HepG2 (cell line): Measurements from ENCODE around the gene TREML4. TPM values are rescaled to one million over a fixed set of nuclear protein-coding genes. Genes with fewer than 3 reads are reported as not detected.

ENCODE experiments used
- ARHGAP35 ChIP-seq: sonication (generic); formaldehyde crosslinking; IDR thresholded peaks from 2 replicates; pipeline ENCODE4 v1.9.0; 2022; ENCODE audit warnings: mild to moderate bottlenecking, inconsistent platforms, moderate library complexity, missing genetic modification reagents, borderline replicate concordance
- CAMTA2 ChIP-seq: sonication (generic); formaldehyde crosslinking; IDR thresholded peaks from 2 replicates; pipeline ENCODE4 v1.4.0; 2020; ENCODE audit warnings: mild to moderate bottlenecking, missing genetic modification reagents, borderline replicate concordance
- CREB1 ChIP-seq, 2 experiments: fragments of 450-650 bp in 1 of 2; IDR thresholded peaks; 2 replicates each; pipeline ENCODE4 v1.6.1; 2016 to 2017; ENCODE audit warnings: control low read depth in 1 of 2, mild to moderate bottlenecking in 1 of 2, missing compliant biosample characterization in 1 of 2, missing genetic modification characterization in 1 of 2
- EEA1 ChIP-seq: sonication (generic); formaldehyde crosslinking; IDR thresholded peaks from 2 replicates; pipeline ENCODE4 v1.5.1; 2020; ENCODE audit warnings: mild to moderate bottlenecking, missing genetic modification reagents, borderline replicate concordance
- FOXO1 ChIP-seq: sonication (generic); formaldehyde crosslinking; IDR thresholded peaks from 2 replicates; pipeline ENCODE4 v1.4.0; 2020; ENCODE audit warnings: missing genetic modification reagents
- HMGXB4 ChIP-seq, 2 experiments: sonication (generic) in 1 of 2; formaldehyde crosslinking in 1 of 2; IDR thresholded peaks; 2 replicates each; pipeline versions ENCODE4 v1.4.0 to v1.6.1; 2018 to 2020; ENCODE audit warnings: missing genetic modification reagents in 2 of 2, borderline replicate concordance in 1 of 2, low read depth in 1 of 2, mild to moderate bottlenecking in 1 of 2, missing biosample characterization in 1 of 2
- HNRNPL ChIP-seq: fragments of 200-400 bp; formaldehyde crosslinking; IDR thresholded peaks from 2 replicates; pipeline ENCODE4 v1.6.1; 2017; ENCODE audit warnings: mild to moderate bottlenecking, low read depth, low read length
- HOXA5 ChIP-seq: sonication (generic); formaldehyde crosslinking; IDR thresholded peaks from 2 replicates; pipeline ENCODE4 v1.4.0; 2020; ENCODE audit warnings: missing genetic modification reagents
- IKZF5 ChIP-seq: IDR thresholded peaks from 2 replicates; pipeline ENCODE4 v1.6.1; 2018; ENCODE audit warnings: missing genetic modification reagents, mild to moderate bottlenecking, missing compliant biosample characterization
- LBX2 ChIP-seq: sonication (generic); formaldehyde crosslinking; IDR thresholded peaks from 2 replicates; pipeline ENCODE4 v1.5.0; 2020; ENCODE audit warnings: missing genetic modification reagents, mild to moderate bottlenecking, borderline replicate concordance
- MXD1 ChIP-seq: sonication (generic); formaldehyde crosslinking; IDR thresholded peaks from 2 replicates; pipeline ENCODE4 v1.4.0; 2020; ENCODE audit warnings: mild to moderate bottlenecking, missing genetic modification reagents
- MXD4 ChIP-seq: IDR thresholded peaks from 2 replicates; pipeline ENCODE4 v1.6.1; 2016; ENCODE audit warnings: mild to moderate bottlenecking, missing biosample characterization, missing genetic modification reagents
- NCOA5 ChIP-seq: sonication (generic); formaldehyde crosslinking; IDR thresholded peaks from 2 replicates; pipeline ENCODE4 v1.4.0; 2020; ENCODE audit warnings: missing genetic modification reagents
- POLR2AphosphoS5 ChIP-seq: IDR thresholded peaks from 2 replicates; pipeline ENCODE4 v1.6.1; 2012; ENCODE audit warnings: low read depth, low read length
- REXO4 ChIP-seq: sonication (generic); formaldehyde crosslinking; IDR thresholded peaks from 2 replicates; pipeline ENCODE4 v1.8.0; 2022; ENCODE audit warnings: missing genetic modification reagents, mild to moderate bottlenecking, borderline replicate concordance
- SMC3 ChIP-seq: IDR thresholded peaks from 2 replicates; pipeline ENCODE4 v1.6.1; 2011; ENCODE audit warnings: low read length, improper control_type of control experiment
- TCF7 ChIP-seq: sonication (generic); IDR thresholded peaks from 2 replicates; pipeline ENCODE4 v1.6.1; 2016; ENCODE audit warnings: antibody characterized with exemption, low read depth
- TSC22D2 ChIP-seq: sonication (generic); formaldehyde crosslinking; IDR thresholded peaks from 2 replicates; pipeline ENCODE4 v1.5.1; 2020; ENCODE audit warnings: missing genetic modification reagents, mild to moderate bottlenecking, borderline replicate concordance
- ZBTB38 ChIP-seq: sonication (generic); formaldehyde crosslinking; IDR thresholded peaks from 2 replicates; pipeline ENCODE4 v1.5.1; 2020; ENCODE audit warnings: mild to moderate bottlenecking, missing genetic modification reagents
- ZFAT ChIP-seq: sonication (generic); formaldehyde crosslinking; conservative IDR thresholded peaks from 2 replicates; pipeline ENCODE4 v1.8.1; 2023; ENCODE audit warnings: missing genetic modification reagents, inconsistent platforms
- ZKSCAN8 ChIP-seq: IDR thresholded peaks from 2 replicates; pipeline ENCODE4 v1.6.1; 2016; ENCODE audit warnings: borderline replicate concordance, missing genetic modification reagents, missing compliant biosample characterization
- ZMYM4 ChIP-seq: sonication (generic); formaldehyde crosslinking; IDR thresholded peaks from 2 replicates; pipeline ENCODE4 v1.8.1; 2023; ENCODE audit warnings: mild to moderate bottlenecking, missing genetic modification reagents
- ZNF263 ChIP-seq: sonication (generic); formaldehyde crosslinking; IDR thresholded peaks from 2 replicates; pipeline ENCODE4 v1.4.0; 2020; ENCODE audit warnings: missing genetic modification reagents
- ZNF33B ChIP-seq: sonication (generic); formaldehyde crosslinking; IDR thresholded peaks from 2 replicates; pipeline ENCODE4 v1.5.1; 2020; ENCODE audit warnings: mild to moderate bottlenecking, missing genetic modification reagents
- ZNF549 ChIP-seq: sonication (generic); formaldehyde crosslinking; IDR thresholded peaks from 2 replicates; pipeline ENCODE4 v1.5.0; 2020; ENCODE audit warnings: missing genetic modification reagents
- ZNF557 ChIP-seq: sonication (generic); formaldehyde crosslinking; IDR thresholded peaks from 2 replicates; pipeline ENCODE4 v1.4.0; 2020; ENCODE audit warnings: missing genetic modification reagents
- ZNF629 ChIP-seq: sonication (generic); formaldehyde crosslinking; conservative IDR thresholded peaks from 2 replicates; pipeline ENCODE4 v1.5.0; 2020; ENCODE audit warnings: missing genetic modification reagents
- ZNF709 ChIP-seq: sonication (generic); formaldehyde crosslinking; IDR thresholded peaks from 2 replicates; pipeline ENCODE4 v1.5.0; 2020; ENCODE audit warnings: mild to moderate bottlenecking, missing genetic modification reagents
- polyA plus RNA-seq, 8 experiments: library from polyadenylated mRNA; depleted of rRNA in 3 of 8; stranded (reverse) in 7 of 8; unstranded in 1 of 8; fragments of >200 nt; fragmentation: Illumina TruSeq in 4 of 8; extraction: Trizol in 4 of 8; gene quantifications; 2 replicates each; pipeline versions ENCODE4 v1.2.1 to v1.2.3, GENCODE V29; 2011 to 2016; ENCODE audit warnings: low read depth in 4 of 8, missing spikeins in 1 of 8, mixed read lengths in 1 of 8; ENCODE audit not compliant: insufficient read depth in 1 of 8
- total RNA-seq, 5 experiments: library from RNA; depleted of rRNA; stranded (reverse); fragments of >200 nt; fragmentation: Illumina TruSeq; extraction: Trizol; gene quantifications; 2 replicates each; pipeline ENCODE4 v1.2.3, GENCODE V29; 2016; ENCODE audit warnings: low read depth in 1 of 5

TREML4 gene
- total and polyA plus RNA-seq, 2 of the 13 experiments (the other 11 are each of a cell fraction or from before 2014, with no cell fraction given), result not detected

- peak; percentile 42; the same call in 1 of the 2 replicates for TF ChIP-seq IKZF5 (CRISPR knock-in tag)
- TF ChIP-seq ZNF709 (CRISPR knock-in tag), result no peak
- TF ChIP-seq CREB1 (IDR thresholded peaks at IDR 0.05), result no peak
- TF ChIP-seq CREB1 (CRISPR knock-in tag; IDR thresholded peaks at IDR 0.05), result no peak
- no peak for TF ChIP-seq EEA1 (CRISPR knock-in tag)
- no peak for TF ChIP-seq HNRNPL
- TF ChIP-seq HMGXB4 (CRISPR knock-in tag; IDR thresholded peaks at IDR 0.05; ENCODE audit: borderline replicate concordance in 1 of 2, low read depth in 1 of 2), result 0 out of 4 replicates have a peak, but pooled peaks have one; percentile 42 to 54
- no peak for TF ChIP-seq ZNF549
- TF ChIP-seq ZNF557 (CRISPR knock-in tag), result no peak
- TF ChIP-seq LBX2, result no peak
- no peak for TF ChIP-seq ZFAT
- no peak for TF ChIP-seq ZKSCAN8 (CRISPR knock-in tag)
- TF ChIP-seq ARHGAP35, result no peak
- no peak for TF ChIP-seq POLR2AphosphoS5
- no peak for TF ChIP-seq ZNF263 (CRISPR knock-in tag)
- TF ChIP-seq FOXO1 (CRISPR knock-in tag), result 0 out of 2 replicates have a peak, but pooled peaks have one; percentile 16
- no peak for TF ChIP-seq HOXA5 (CRISPR knock-in tag)
- no peak for TF ChIP-seq REXO4
- no peak for TF ChIP-seq NCOA5 (CRISPR knock-in tag)
- no peak for TF ChIP-seq MXD1 (CRISPR knock-in tag)
- no peak for TF ChIP-seq CAMTA2
- TF ChIP-seq ZNF33B (CRISPR knock-in tag), result no peak
- TF ChIP-seq TSC22D2, result 0 out of 2 replicates have a peak, but pooled peaks have one; percentile 32
- TF ChIP-seq ZMYM4, result 0 out of 2 replicates have a peak, but pooled peaks have one; percentile 34
- TF ChIP-seq MXD4 (CRISPR knock-in tag), result 0 out of 2 replicates have a peak, but pooled peaks have one; percentile 43
- no peak for TF ChIP-seq ZBTB38 (CRISPR knock-in tag)
- TF ChIP-seq ZNF629, result no peak
- no peak for TF ChIP-seq TCF7
- peak; percentile 56; the same call in 1 of the 2 replicates for TF ChIP-seq SMC3
Observed at GRCh38 chr6:41278699-41279405, 50.7 kb downstream of the TREML4 start (continued).
